Stimulated activated CD4-positive, alpha-beta T cell treated with anti-CD3 and anti-CD28 coated beads, Interleukin-4, amount 100 ng/mL, for 24 hours (primary cell): ENCODE data around the gene FAAH.

Experiments
- DNase-seq: peaks from one replicate; pipeline ENCODE4 v3.0.0-alpha.2; 2020

FAAH gene

GRCh38 chr1:46423574-46424240, 29.6 kb downstream of the FAAH start:
- no peak for DNase-seq

- DNase-seq: no peak
Observed at GRCh38 chr1:46424730-46425129, 30.6 kb downstream of the FAAH start.

GRCh38 chr1:46425726-46426125, 31.6 kb downstream of the FAAH start:
- DNase-seq: no peak

- no peak for DNase-seq
Observed at GRCh38 chr1:46427541-46427940, 33.4 kb downstream of the FAAH start.

GRCh38 chr1:46429436-46429835, 35.3 kb downstream of the FAAH start:
- DNase-seq: no peak

- DNase-seq: no peak
Observed at GRCh38 chr1:46431695-46432094, 37.6 kb downstream of the FAAH start.

- DNase-seq: no peak
Observed at GRCh38 chr1:46432781-46433327, 38.7 kb downstream of the FAAH start.

GRCh38 chr1:46434358-46434757, 40.2 kb downstream of the FAAH start:
- DNase-seq: no peak

GRCh38 chr1:46436844-46437243, 42.7 kb downstream of the FAAH start:
- no peak for DNase-seq

- DNase-seq: no peak
Observed at GRCh38 chr1:46437723-46438122, 43.6 kb downstream of the FAAH start.

- no peak for DNase-seq
Observed at GRCh38 chr1:46438346-46438745, 44.2 kb downstream of the FAAH start.

- no peak for DNase-seq
Observed at GRCh38 chr1:46440478-46440877, 46.4 kb downstream of the FAAH start.

GRCh38 chr1:46442317-46443161, 48.4 kb downstream of the FAAH start:
- DNase-seq: peak; percentile 76

GRCh38 chr1:46444466-46444865, 50.3 kb downstream of the FAAH start:
- DNase-seq: no peak

- no peak for DNase-seq
Observed at GRCh38 chr1:46445773-46446256, 51.7 kb downstream of the FAAH start.

GRCh38 chr1:46446646-46447498, 52.8 kb downstream of the FAAH start:
- peak; percentile 84 for DNase-seq

GRCh38 chr1:46447499-46448108, 53.5 kb downstream of the FAAH start:
- DNase-seq: no peak

GRCh38 chr1:46448109-46448911, 54.2 kb downstream of the FAAH start:
- no peak for DNase-seq

- no peak for DNase-seq
Observed at GRCh38 chr1:46449223-46450159, 55.4 kb downstream of the FAAH start.

- no peak for DNase-seq
Observed at GRCh38 chr1:46450160-46450517, 56.0 kb downstream of the FAAH start.
